ENCODE results near the gene ADRB2.
"Not testable (repeated sequence)": the region's sequence is repeated elsewhere in the genome, so short reads cannot be mapped to it uniquely, and the experiment has no call there.

The ADRB2 gene

GRCh38 chr5:148855249-148856008 is 29.0 kb downstream of the ADRB2 start:
- DNase-seq (ENCODE audit: low read depth, low spot score) = no peak

- DNase-seq (ENCODE audit: low read depth, low spot score) = no peak
These were observed 29.6 kb downstream of the ADRB2 start for GRCh38 chr5:148856009-148856367.

- no peak for DNase-seq (ENCODE audit: low read depth, low spot score)
These were observed 30.0 kb downstream of the ADRB2 start for GRCh38 chr5:148856424-148856823.

GRCh38 chr5:148857474-148857873 is 31.1 kb downstream of the ADRB2 start:
- DNase-seq (ENCODE audit: low read depth, low spot score) = no peak

GRCh38 chr5:148858106-148858505 is 31.7 kb downstream of the ADRB2 start:
- DNase-seq (ENCODE audit: low read depth, low spot score) = no peak

- no peak for DNase-seq (ENCODE audit: low read depth, low spot score)
These were observed 32.1 kb downstream of the ADRB2 start for GRCh38 chr5:148858547-148858946.

- no peak for DNase-seq (ENCODE audit: low read depth, low spot score)
These were observed 33.3 kb downstream of the ADRB2 start for GRCh38 chr5:148859703-148860102.

GRCh38 chr5:148860599-148860998 is 34.2 kb downstream of the ADRB2 start:
- no peak for DNase-seq (ENCODE audit: low read depth, low spot score)

GRCh38 chr5:148861088-148861487 is 34.7 kb downstream of the ADRB2 start:
- no peak for DNase-seq (ENCODE audit: low read depth, low spot score)

- no peak for DNase-seq (ENCODE audit: low read depth, low spot score)
These were observed 35.3 kb downstream of the ADRB2 start for GRCh38 chr5:148861696-148862095.

- no peak for DNase-seq (ENCODE audit: low read depth, low spot score)
These were observed 37.9 kb downstream of the ADRB2 start for GRCh38 chr5:148864113-148864841.

- DNase-seq (ENCODE audit: low read depth, low spot score) = no peak
These were observed 39.6 kb downstream of the ADRB2 start for GRCh38 chr5:148866024-148866423.

- no peak for DNase-seq (ENCODE audit: low read depth, low spot score)
These were observed 46.7 kb downstream of the ADRB2 start for GRCh38 chr5:148873120-148873519.

GRCh38 chr5:148873690-148874485 is 47.5 kb downstream of the ADRB2 start:
- no peak for DNase-seq (ENCODE audit: low read depth, low spot score)

GRCh38 chr5:148875205-148875875 is 48.9 kb downstream of the ADRB2 start:
- no peak for DNase-seq (ENCODE audit: low read depth, low spot score)

GRCh38 chr5:148877436-148877835 is 51.0 kb downstream of the ADRB2 start:
- DNase-seq (ENCODE audit: low read depth, low spot score) = not testable (repeated sequence)

All from iPS DF 19.7 (cell line).